MCF 10A (cell line): Measurements from ENCODE around the gene METTL23. TPM values are rescaled to one million over a fixed set of nuclear protein-coding genes. Genes with fewer than 3 reads are reported as not detected.
A peak's percentile ranks its signal among the peaks of the same experiment; 100 is the strongest.

Experiments
- BruUV-seq: library from RNA; stranded (reverse); fragments of 400-500 nt; replicated peaks from 2 replicates; lab custom pipeline; 2021; lab: Mats Ljungman, UMichigan
- CTCF ChIA-PET: fragments of 300-600 bp; sonication (Branson Sonifier 250); formaldehyde crosslinking; extraction: SDS; loops from one replicate; lab custom pipeline; 2021; ENCODE audit warnings: antibody characterized with exemption, inconsistent platforms; lab: Yijun Ruan, JAX
- POLR2A ChIA-PET: fragments of 300-600, 350-650 bp; sonication (Branson Sonifier 250); formaldehyde crosslinking; extraction: SDS; loops from one replicate; lab custom pipeline; 2020; ENCODE audit warnings: antibody characterized with exemption, inconsistent platforms; lab: Yijun Ruan, JAX
- DNase-seq: peaks from one replicate; pipeline ENCODE4 v3.0.0-alpha.2; 2018; ENCODE audit not compliant: unreplicated experiment
- H3K27ac Mint-ChIP-seq: one replicate; pipeline ENCODE4 v1.8.0; 2022; ENCODE audit warnings: mild to moderate bottlenecking, low read depth, mixed read lengths; ENCODE audit not compliant: unreplicated experiment
- H3K27me3 Mint-ChIP-seq: one replicate; pipeline ENCODE4 v1.8.0; 2022; ENCODE audit warnings: mixed read lengths; ENCODE audit not compliant: insufficient read depth, unreplicated experiment
- H3K36me3 Mint-ChIP-seq: one replicate; pipeline ENCODE4 v1.8.0; 2022; ENCODE audit warnings: mild to moderate bottlenecking, moderate library complexity, mixed read lengths; ENCODE audit not compliant: insufficient read depth, unreplicated experiment
- H3K4me1 Mint-ChIP-seq: one replicate; pipeline ENCODE4 v1.8.0; 2022; ENCODE audit warnings: mixed read lengths; ENCODE audit not compliant: insufficient read depth, unreplicated experiment
- H3K4me3 Mint-ChIP-seq: one replicate; pipeline ENCODE4 v1.8.0; 2022; ENCODE audit warnings: mild to moderate bottlenecking, moderate library complexity, mixed read lengths; ENCODE audit not compliant: unreplicated experiment
- H3K9me3 Mint-ChIP-seq: one replicate; pipeline ENCODE4 v1.8.0; 2022; ENCODE audit warnings: mixed read lengths; ENCODE audit not compliant: unreplicated experiment
- CTCF ChIP-seq: fragments of 200-600 bp; IDR thresholded peaks from one replicate; pipeline ENCODE4 v1.8.0; 2022; ENCODE audit warnings: antibody characterized with exemption, mild to moderate bottlenecking; ENCODE audit not compliant: unreplicated experiment
- intact Hi-C: fragments of 100-400 bp; cut with micrococcal nuclease; formaldehyde crosslinking; loops from 2 replicates; pipeline ENCODE4 v1.14.1; 2022
- total RNA-seq: library from RNA; stranded (reverse); gene quantifications from 2 replicates; pipeline ENCODE4 v1.2.3, GENCODE V29; 2022

The METTL23 gene
- total RNA-seq, 1 experiment from 2014 or later: 35.1 TPM

- Mint-ChIP-seq H3K27me3 (peaks cover 4% of the 10 kb centered on the region), H3K36me3 (peaks cover 6% of the 10 kb centered on the region), H3K27ac (no peak overlapping the region), H3K4me1 (peaks cover 7% of the 10 kb centered on the region), H3K4me3 (no peak overlapping the region), H3K9me3 (no peaks in the 10 kb centered on the region)
- BruUV-seq: no TSS peak
- POLR2A ChIA-PET: no interaction called here
- intact Hi-C loops: loop anchor here (5.0 kb wide), 1 partner anchor 34 kb away; no protein-coding TSS in a partner anchor
- DNase-seq: no peak
- CTCF ChIA-PET: interaction anchor here (0.7 to 1.8 kb wide), 2 partner anchors 30 to 1125 kb away, joined by 3 to 6 read pairs; no protein-coding TSS in a partner anchor
- TF ChIP-seq CTCF: peak; percentile 7
Measured at GRCh38 chr17:76683011-76683755, 43.5 kb upstream of the METTL23 start.

- POLR2A ChIA-PET: interaction anchor here (0.6 to 1.0 kb wide), 2 partner anchors 11 to 639 kb away, joined by 3 to 5 read pairs; no protein-coding TSS in a partner anchor
- BruUV-seq: no TSS peak
- TF ChIP-seq CTCF: no peak
- Mint-ChIP-seq H3K4me1 (peaks cover 13% of the 10 kb centered on the region), H3K9me3 (no peaks in the 10 kb centered on the region), H3K27me3 (peaks cover 9% of the 10 kb centered on the region), H3K4me3 (no peak overlapping the region), H3K36me3 (peaks cover 6% of the 10 kb centered on the region), H3K27ac (no peak overlapping the region)
- intact Hi-C loops: loop anchor here (5.0 kb wide), 1 partner anchor 33 kb away; no protein-coding TSS in a partner anchor
- no peak for DNase-seq
- CTCF ChIA-PET: interaction anchor here (0.7 to 1.8 kb wide), 2 partner anchors 29 to 1126 kb away, joined by 3 to 6 read pairs; no protein-coding TSS in a partner anchor
Measured at GRCh38 chr17:76683921-76684745, 42.5 kb upstream of the METTL23 start.

- intact Hi-C loops: loop anchor here (5.0 kb wide), 1 partner anchor 33 kb away; no protein-coding TSS in a partner anchor
- H3K4me3 Mint-ChIP-seq: no peak overlapping the region
- CTCF ChIA-PET: no interaction called here
- BruUV-seq: no TSS peak
- H3K27me3 Mint-ChIP-seq: peaks cover 9% of the 10 kb centered on the region
- peaks cover 13% of the 10 kb centered on the region for H3K4me1 Mint-ChIP-seq
- TF ChIP-seq CTCF: no peak
- no peak overlapping the region for H3K27ac Mint-ChIP-seq
- H3K36me3 Mint-ChIP-seq: peaks cover 6% of the 10 kb centered on the region
- POLR2A ChIA-PET: interaction anchor here (1.0 kb wide), 1 partner anchor 12 kb away, joined by 5 read pairs; no protein-coding TSS in a partner anchor
- no peaks in the 10 kb centered on the region for H3K9me3 Mint-ChIP-seq
- no peak for DNase-seq
Measured at GRCh38 chr17:76684756-76685155, 41.9 kb upstream of the METTL23 start.

GRCh38 chr17:76685366-76685765 lies 41.3 kb upstream of the METTL23 start:
- Mint-ChIP-seq H3K9me3 (no peaks in the 10 kb centered on the region), H3K4me3 (no peak overlapping the region), H3K27me3 (peaks cover 9% of the 10 kb centered on the region), H3K27ac (no peak overlapping the region), H3K36me3 (peaks cover 6% of the 10 kb centered on the region), H3K4me1 (peaks cover 13% of the 10 kb centered on the region)
- ChIA-PET CTCF (no interaction called here), POLR2A (interaction anchor here (1.0 kb wide), 1 partner anchor 13 kb away, joined by 5 read pairs; no protein-coding TSS in a partner anchor)
- intact Hi-C loops: no loop called here
- no TSS peak for BruUV-seq
- TF ChIP-seq CTCF: no peak
- DNase-seq: no peak
